GM19239 (cell line): ENCODE results near the gene FGA.

ENCODE experiments used
- DNase-seq: peaks from one replicate; pipeline ENCODE4 v3.0.0; 2011; ENCODE audit warnings: low spot score; ENCODE audit not compliant: insufficient read length
- FAIRE-seq: peaks from 2 replicates; lab custom pipeline; 2011; peaks lifted over from hg19 to GRCh38; lab: Jason Lieb, UNC

FGA gene

DNA sequence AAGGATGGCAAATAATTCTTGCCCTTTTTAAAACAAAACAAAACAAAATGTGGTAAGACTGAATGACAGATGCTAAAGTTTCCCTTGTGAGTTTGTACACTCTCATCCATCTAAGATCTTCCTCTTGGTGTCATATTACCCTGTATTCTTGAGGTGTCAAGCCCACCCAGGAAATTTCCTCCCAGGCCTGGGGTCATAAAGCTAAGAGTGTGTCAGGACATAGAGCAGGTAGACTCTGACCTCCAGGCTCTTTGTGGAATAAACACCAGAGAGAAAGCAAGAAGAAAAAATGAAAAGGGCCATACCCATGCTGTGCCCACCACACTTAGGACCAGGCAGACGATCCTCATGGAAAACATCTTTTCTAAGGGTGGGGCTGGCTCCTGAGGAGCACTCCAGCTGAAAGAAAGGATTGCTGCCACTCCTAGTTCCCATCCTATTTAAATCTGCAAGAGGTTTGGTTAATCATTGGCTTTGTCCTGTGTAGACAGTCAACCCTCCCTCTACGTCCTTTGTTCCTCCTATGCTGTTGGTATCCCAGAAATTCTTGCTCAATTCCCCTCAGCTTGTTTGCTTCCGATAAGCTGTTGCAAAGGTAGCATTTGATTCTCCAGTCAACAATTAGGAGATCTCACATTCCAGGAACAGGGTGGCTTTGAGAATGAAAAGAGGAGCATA lies at the start of gene FGA:
Gene FGA, minus strand, starts transcription at position 414 of the 678 bp plus-strand sequence. Its CDS starts 55 bp downstream, at position 359.
- no peak for DNase-seq
- no peak for FAIRE-seq

DNA sequence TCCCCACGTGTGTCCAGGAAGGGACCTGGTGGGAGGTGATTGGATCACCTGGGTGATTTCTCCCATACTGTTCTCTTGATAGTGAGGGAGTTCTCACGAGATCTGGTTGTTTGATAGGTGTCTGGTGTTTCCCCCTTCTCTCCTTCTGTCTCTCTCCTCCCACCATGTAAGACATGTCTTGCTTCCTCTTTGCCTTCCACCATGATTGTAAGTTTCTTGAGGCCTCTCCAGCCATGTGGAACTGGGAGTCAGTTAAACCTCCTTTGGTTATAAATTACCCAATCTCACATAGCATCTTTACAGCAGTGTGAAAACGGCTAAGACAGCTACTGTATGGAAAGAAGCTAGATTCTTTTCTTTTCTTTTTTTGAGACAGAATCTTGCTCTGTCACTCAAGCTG lies 43.5 kb upstream of the FGA start:
- DNase-seq, result no peak
- FAIRE-seq, result no peak

DNA sequence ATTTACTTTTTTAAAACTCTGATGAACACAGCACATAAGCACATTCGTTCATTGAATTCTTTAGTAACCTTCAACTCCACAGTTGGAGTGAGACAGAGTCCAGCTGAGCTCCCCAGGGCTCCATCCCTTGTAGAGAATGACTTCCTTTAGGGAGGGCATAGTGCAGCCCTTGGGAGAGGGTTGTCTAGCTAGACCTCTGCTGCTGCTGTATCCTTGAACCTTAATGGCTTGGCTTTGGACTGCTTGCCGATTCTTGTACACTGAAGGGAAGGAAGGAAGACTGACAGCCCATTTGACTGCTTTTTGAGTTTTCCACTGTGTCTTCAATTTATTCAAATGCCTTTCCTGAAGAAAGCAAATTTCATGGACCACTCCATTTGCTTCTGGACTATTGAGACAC lies 41.3 kb upstream of the FGA start:
- DNase-seq (no peak), FAIRE-seq (no peak)

DNA sequence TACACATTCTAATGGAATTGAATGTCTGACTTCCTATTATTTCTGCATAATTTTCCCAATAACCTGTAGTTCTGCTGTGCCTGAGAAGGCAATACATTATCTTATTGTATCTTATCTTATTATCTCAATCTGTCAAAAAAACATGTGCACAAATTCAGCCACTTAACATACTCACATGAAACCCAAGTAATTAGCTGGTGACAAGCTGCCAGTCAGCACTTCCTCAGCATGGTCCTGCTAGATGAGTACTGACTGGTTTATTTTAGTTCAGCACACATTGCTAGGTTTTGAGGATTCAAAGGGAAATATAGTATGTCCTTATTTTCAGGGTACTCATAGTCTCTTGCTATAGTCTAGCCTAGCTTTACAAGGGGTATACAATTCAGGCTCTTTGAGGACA lies 39.8 kb upstream of the FGA start:
- DNase-seq (no peak), FAIRE-seq (no peak)

- FAIRE-seq (no peak), DNase-seq (peak; percentile 40)
Observed at GRCh38 chr4:154626793-154627484, 36.4 kb upstream of the FGA start.

GRCh38 chr4:154625971-154626370 lies 35.4 kb upstream of the FGA start:
- no peak for DNase-seq
- no peak for FAIRE-seq

DNA sequence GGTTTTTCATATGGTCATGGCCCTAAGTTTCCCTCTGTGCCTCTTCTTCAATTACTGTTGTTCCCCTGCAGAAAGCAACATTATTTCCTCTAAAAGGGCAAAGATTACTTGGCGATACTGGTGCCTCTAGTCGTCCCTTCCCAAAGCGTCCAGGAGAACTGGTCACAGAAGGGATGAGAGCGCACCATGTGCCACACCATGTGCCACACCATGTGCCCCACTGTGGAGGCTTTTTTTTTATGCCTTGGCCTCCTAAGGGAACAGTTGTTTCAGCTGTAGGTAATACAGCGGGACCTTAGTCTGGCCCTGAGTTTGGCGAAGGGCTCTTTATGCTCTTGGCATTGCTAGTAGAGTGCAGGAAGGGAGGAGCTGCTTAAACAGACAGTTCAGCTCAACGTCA lies 33.5 kb upstream of the FGA start:
- FAIRE-seq (no peak), DNase-seq (no peak)

DNA sequence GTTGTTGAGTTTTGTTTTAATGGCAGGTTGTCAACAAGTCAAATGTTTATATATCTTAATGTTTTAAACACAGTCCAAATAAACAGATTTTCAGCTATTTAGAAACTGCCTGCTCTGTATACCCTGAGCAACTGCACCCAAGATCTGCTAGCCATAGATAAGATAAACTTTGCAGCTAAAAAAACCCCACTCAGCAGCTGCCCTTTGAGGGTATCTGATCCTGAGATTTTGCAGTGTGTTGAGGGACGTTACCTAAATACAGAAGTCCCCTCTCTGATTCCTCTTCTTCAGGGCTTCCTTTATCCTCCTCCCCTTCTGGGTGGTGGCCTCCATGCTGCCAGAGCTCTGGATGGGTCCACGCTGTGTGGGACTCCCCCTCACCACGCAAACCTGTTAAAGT lies 32.9 kb upstream of the FGA start:
- DNase-seq (no peak), FAIRE-seq (no peak)

DNA sequence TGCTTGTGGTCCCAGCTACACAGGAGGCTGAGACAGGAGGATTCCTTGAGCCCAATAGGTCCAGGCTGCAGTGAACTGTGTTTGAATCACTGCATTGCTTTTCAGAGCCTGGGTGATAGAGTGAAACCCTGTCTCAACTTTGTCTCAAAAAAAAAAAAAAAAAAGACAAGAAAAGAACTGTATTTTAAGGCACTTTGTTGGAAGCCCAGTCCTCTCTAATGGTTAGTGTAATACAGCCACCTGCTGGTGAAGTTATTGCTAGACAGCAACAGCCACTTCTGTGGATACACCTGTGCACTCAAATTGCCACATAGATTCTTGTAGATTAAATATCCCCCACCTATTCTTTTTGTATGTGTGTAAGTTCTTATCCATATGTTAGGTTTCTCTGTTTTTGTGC lies 32.1 kb upstream of the FGA start:
- FAIRE-seq (peak; percentile 84), DNase-seq (peak; percentile 16)

GRCh38 chr4:154620111-154620510 lies 29.6 kb upstream of the FGA start:
- FAIRE-seq (no peak), DNase-seq (no peak)

GRCh38 chr4:154618708-154619315 lies 28.3 kb upstream of the FGA start:
- FAIRE-seq, result peak; percentile 91
- peak; percentile 22 for DNase-seq

DNA sequence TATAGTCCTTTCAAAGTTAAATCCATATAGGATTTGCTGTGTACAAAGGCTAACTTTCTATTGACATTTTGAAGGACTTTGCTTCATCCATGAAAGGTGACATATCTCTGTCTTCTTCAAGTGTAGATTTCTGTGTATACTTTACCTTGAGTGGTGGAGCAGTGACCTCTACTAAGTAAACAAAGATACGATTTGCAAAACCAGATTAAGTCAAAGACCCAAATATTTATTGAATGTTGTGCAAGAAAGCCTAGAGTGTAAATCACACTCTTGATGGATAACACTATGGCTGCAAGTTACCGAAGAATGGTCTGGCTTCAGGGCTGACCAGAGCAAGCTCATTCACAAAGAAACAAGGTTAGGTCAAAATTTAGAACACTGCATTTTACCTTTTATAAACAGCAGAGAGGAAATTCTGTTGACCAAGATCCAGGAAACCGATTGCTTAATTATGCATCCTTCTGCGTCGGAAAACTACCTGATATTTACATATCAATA lies 27.3 kb upstream of the FGA start:
- DNase-seq, result no peak

DNA sequence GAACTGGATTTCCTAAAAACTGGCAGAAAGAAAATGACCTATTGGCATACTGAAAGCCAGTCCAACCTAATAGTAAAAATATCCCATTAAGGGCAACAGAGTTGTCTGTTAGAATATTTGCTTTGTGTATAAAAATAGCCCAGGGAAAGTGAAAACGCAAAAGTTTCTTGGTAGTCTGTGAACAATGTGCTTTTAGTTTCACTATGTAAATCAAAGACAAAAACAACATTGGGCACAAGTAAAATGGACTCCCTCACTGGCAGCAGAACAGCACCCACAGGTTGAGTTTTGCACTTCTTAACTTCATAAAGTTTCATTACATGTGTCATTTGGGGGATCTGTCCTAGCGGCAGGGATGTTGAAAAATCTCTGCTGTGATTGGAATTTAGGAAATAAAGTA lies 26.2 kb upstream of the FGA start:
- FAIRE-seq (peak; percentile 91), DNase-seq (peak; percentile 24)

More for the DNA sequence above, 27.3 kb upstream of the FGA start:
- no peak for FAIRE-seq

DNA sequence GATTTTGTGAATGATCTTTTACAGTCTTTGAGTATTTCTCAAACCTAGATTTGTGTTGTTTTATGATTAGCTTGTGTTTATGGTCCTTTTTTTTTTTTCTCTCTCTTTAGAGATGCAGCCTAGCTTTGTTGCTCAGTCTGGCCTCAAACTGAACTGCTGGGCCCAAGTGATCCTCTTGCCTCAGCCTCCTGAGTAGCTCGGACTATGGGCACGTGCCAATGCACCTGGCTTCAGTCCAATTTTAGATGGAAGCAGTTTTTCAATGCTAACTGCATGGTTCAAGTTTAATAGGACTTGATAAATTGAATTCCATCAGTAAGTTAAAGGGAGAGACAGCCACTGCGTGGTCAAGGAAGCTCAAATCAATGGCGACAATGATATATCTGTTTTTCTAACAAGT lies 25.7 kb upstream of the FGA start:
- DNase-seq (no peak), FAIRE-seq (peak; percentile 70)

- DNase-seq, result no peak
- peak; percentile 68 for FAIRE-seq
Observed at GRCh38 chr4:154615211-154615610, 24.7 kb upstream of the FGA start.

DNA sequence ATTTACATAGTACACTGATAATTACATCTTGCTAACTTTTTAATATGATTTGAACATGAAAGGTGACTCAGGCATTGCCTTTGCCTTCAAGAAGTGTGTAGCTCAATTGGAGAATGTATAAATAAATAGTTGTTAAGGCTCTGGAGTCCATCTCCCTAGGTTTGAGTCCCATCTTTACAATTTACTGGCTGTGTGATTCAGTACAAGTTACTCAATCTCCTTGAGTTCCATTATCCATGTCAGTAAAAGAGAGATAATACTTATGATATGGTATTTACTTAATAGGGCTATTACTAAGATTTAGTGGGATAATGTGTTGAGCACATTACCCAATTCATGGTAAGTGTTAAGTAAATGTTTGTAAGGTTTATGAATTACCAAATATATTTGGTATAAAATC lies 23.8 kb upstream of the FGA start:
- FAIRE-seq (no peak), DNase-seq (no peak)

GRCh38 chr4:154612472-154613414 lies 22.2 kb upstream of the FGA start, which contains the start of gene FGG:
TSS of gene FGG (minus strand) at chr4:154612656. CDS start at chr4:154612609, 47 bp downstream.
- FAIRE-seq (no peak), DNase-seq (no peak)

- no peak for DNase-seq
- FAIRE-seq, result no peak
Observed at GRCh38 chr4:154611833-154612232, 21.3 kb upstream of the FGA start.

GRCh38 chr4:154610582-154610981 lies 20.0 kb upstream of the FGA start:
- DNase-seq (no peak), FAIRE-seq (no peak)

- DNase-seq, result no peak
- no peak for FAIRE-seq
Observed at GRCh38 chr4:154609532-154609931, 19.0 kb upstream of the FGA start.
